ENCODE data around the gene TLN1. TPM values are rescaled to one million over a fixed set of nuclear protein-coding genes. Genes with fewer than 3 reads are reported as not detected.

TLN1 gene
- polyA plus RNA-seq, 1 experiment: 399 TPM

DNA sequence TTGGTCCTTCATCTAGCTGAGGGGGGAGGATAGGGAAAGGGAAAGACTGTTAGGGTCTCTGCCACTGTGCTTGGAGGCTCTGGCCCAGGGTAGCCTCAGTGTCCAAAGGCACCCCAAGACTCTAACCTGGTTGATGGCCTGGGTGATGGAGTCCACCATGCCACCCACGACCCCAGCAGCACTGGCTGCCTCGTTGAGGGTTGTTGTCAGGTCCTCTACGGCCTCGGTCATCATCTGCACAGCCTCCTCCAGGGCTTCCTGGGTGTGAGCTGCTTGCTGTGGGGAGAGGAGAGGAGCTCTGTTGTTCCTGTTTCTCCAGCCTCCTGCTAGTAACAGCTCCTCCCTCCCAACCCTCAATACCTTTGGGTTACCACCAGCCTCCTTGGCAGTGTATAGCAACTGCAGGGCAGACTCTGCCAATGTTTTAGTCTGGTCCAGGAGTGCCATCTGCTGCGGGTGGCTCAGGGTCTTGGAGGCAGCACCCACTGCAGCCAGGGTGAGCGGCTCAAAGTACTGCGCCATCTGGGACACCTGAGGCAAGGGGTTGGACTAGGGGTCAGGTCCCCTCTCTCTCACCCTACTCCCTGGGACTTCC is 26.1 kb downstream of the TLN1 start:
- TF ChIP-seq, protein P1, sequence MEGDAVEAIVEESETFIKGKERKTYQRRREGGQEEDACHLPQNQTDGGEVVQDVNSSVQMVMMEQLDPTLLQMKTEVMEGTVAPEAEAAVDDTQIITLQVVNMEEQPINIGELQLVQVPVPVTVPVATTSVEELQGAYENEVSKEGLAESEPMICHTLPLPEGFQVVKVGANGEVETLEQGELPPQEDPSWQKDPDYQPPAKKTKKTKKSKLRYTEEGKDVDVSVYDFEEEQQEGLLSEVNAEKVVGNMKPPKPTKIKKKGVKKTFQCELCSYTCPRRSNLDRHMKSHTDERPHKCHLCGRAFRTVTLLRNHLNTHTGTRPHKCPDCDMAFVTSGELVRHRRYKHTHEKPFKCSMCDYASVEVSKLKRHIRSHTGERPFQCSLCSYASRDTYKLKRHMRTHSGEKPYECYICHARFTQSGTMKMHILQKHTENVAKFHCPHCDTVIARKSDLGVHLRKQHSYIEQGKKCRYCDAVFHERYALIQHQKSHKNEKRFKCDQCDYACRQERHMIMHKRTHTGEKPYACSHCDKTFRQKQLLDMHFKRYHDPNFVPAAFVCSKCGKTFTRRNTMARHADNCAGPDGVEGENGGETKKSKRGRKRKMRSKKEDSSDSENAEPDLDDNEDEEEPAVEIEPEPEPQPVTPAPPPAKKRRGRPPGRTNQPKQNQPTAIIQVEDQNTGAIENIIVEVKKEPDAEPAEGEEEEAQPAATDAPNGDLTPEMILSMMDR (IDR thresholded peaks at IDR 0.05; ENCODE audit: insufficient read depth, low read depth, low read length): no peak
- Histone ChIP-seq H3K4me3 (ENCODE audit: low read depth, low read length) (no peak overlapping the region), H3K27me3 (ENCODE audit: control insufficient read depth, insufficient read depth, low read length) (no peaks in the 10 kb centered on the region), H3K36me3 (ENCODE audit: control insufficient read depth, insufficient read depth, low read length) (peaks cover 68% of the 10 kb centered on the region)
- no peak for DNase-seq (ENCODE audit: low read depth)
- POLR2A ChIA-PET: no interaction called here
- CTCF ChIA-PET: interaction anchor here (0.9 to 16.4 kb wide), 3 partner anchors 9 to 84 kb away, joined by 3 to 177 read pairs (median 3); no protein-coding TSS in a partner anchor

DNA sequence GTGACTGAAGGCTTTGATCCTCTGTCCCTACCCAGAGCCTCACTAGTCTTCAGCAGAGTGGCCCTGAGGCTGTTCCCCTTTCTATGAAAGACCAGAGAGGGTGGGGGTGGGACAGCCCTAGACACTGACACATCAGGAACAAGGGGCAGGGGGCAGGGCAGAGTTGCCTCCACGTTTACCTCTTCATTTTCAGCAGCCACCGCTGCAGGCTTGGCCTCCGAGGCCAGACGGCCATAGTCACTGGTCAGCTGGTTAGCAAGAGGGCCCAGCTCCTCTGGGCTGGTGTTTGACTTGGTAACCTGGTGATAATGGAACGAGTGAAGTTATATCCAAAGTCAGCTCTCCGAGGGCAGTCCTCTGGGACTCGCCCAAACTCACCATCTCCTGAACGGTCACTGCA is 26.6 kb downstream of the TLN1 start:
- Histone ChIP-seq H3K27me3 (ENCODE audit: control insufficient read depth, insufficient read depth, low read length) (no peaks in the 10 kb centered on the region), H3K4me3 (ENCODE audit: low read depth, low read length) (no peak overlapping the region), H3K36me3 (ENCODE audit: control insufficient read depth, insufficient read depth, low read length) (peaks cover 65% of the 10 kb centered on the region)
- POLR2A ChIA-PET: no interaction called here
- no peak for DNase-seq (ENCODE audit: low read depth)
- TF ChIP-seq, protein P1 (IDR thresholded peaks at IDR 0.05; ENCODE audit: insufficient read depth, low read depth, low read length): no peak
- CTCF ChIA-PET: interaction anchor here (0.7 to 16.4 kb wide), 4 partner anchors 8 to 85 kb away, joined by 3 to 177 read pairs (median 3); no protein-coding TSS in a partner anchor

DNA sequence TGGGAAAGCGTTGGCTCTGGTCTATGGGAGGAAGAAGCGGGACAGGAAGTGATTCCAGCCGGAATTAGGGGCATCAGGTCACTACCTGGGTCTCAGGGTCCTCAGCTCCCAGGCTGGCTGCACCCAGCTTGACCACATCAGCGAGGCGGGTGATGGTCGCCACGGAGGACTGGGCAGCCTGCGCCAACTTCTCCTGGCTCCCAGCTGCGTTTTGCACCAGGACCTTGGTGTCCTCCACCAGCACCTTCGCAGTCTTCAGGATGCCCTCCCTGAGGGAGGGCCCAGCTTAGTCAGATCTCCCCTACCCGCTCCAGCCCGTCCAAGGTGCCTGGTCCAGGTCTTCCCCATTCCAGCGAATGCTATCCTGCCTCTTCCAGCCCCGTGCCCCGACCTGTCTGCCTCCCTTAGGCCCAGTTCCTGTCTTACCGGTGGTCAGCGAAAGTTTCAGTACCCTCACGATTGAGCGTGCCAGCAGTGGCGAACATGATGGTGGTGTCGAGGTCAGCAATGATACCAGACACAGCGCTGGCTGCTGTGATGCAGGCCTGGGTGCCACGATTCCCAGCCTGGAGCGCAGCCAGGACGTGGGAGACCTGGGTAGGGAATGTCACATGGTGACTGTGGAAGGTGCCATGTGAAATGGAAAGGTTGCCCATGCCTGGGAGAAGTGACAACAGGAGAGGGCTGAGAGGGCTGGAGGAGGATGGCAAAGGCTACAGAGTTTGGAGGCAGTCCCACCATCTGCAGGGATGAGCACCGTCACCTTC is 27.9 kb downstream of the TLN1 start:
- H3K4me3 ChIP-seq (ENCODE audit: low read depth, low read length): no peak overlapping the region
- TF ChIP-seq, protein P1 (IDR thresholded peaks at IDR 0.05; ENCODE audit: insufficient read depth, low read depth, low read length): no peak
- H3K36me3 ChIP-seq (ENCODE audit: control insufficient read depth, insufficient read depth, low read length): peaks cover 77% of the 10 kb centered on the region
- H3K27me3 ChIP-seq (ENCODE audit: control insufficient read depth, insufficient read depth, low read length): no peaks in the 10 kb centered on the region
- ChIA-PET POLR2A (no interaction called here), CTCF (interaction anchor here (1.6 to 16.4 kb wide), 2 partner anchors 7 to 22 kb away, joined by 3 to 177 read pairs; no protein-coding TSS in a partner anchor)
- no peak for DNase-seq (ENCODE audit: low read depth)

DNA sequence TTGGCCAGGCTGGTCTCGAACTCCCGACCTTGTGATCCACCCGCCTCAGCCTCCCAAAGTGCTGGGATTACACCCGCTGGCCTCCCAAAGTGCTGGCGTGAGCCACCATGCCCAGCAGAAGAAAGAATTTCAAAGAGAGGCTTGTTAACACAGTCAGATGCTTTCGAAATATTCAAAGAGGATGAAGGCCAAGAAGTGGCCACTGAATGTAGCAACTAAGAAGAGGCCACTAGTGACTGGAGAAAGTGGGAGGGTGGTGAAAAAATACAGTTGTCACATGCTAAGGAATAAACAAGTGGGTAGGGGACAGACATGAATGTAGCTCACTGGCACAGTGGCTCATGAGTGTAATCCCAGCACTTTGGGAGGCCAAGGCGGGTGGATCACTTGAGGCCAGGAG is 29.3 kb downstream of the TLN1 start:
- CTCF ChIA-PET: interaction anchor here (1.6 kb wide), 1 partner anchor 24 kb away, joined by 3 read pairs; no protein-coding TSS in a partner anchor
- H3K36me3 ChIP-seq (ENCODE audit: control insufficient read depth, insufficient read depth, low read length): peaks cover 82% of the 10 kb centered on the region
- no peak for DNase-seq (ENCODE audit: low read depth)
- POLR2A ChIA-PET: no interaction called here
- H3K4me3 ChIP-seq (ENCODE audit: low read depth, low read length): no peak overlapping the region
- TF ChIP-seq, protein P1 (IDR thresholded peaks at IDR 0.05; ENCODE audit: insufficient read depth, low read depth, low read length): no peak
- H3K27me3 ChIP-seq (ENCODE audit: control insufficient read depth, insufficient read depth, low read length): no peaks in the 10 kb centered on the region

DNA sequence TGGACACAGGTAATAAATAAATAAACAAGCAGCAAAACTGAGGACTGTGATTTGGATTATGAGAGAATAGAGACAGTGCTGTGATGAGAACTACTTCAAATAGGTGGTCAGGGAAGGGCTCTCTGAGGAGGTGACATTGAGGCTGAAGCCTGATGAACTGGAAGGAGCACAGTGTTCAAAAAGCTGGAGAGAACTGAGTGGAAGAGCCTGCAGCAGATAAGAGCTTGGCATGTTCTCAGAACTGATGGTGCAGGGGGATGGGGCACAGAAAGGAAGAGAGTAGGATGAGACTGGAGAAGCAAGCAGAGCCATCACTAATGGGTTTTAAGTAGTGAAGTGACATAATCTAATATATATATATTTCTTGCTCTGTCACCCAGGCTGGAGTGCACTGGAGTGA is 31.1 kb downstream of the TLN1 start:
- POLR2A ChIA-PET: interaction anchor here (1.0 kb wide), 1 partner anchor 10 kb away, joined by 24 read pairs; no protein-coding TSS in a partner anchor
- CTCF ChIA-PET: interaction anchor here (0.8 to 8.9 kb wide), 4 partner anchors 11 to 39 kb away, joined by 3 to 177 read pairs (median 61); partner anchors contain the start of gene TPM2

More for the DNA sequence above, 31.1 kb downstream of the TLN1 start:
- Histone ChIP-seq H3K4me3 (ENCODE audit: low read depth, low read length) (no peak overlapping the region), H3K27me3 (ENCODE audit: control insufficient read depth, insufficient read depth, low read length) (no peaks in the 10 kb centered on the region), H3K36me3 (ENCODE audit: control insufficient read depth, insufficient read depth, low read length) (peaks cover 72% of the 10 kb centered on the region)
- TF ChIP-seq, protein P1 (IDR thresholded peaks at IDR 0.05; ENCODE audit: insufficient read depth, low read depth, low read length): no peak
- no peak for DNase-seq (ENCODE audit: low read depth)

Data from BJ (cell line).